Caco-2 (cell line): ENCODE data around the gene PIP4K2A. TPM values are rescaled to one million over a fixed set of nuclear protein-coding genes. Genes with fewer than 3 reads are reported as not detected.

Source experiments
- BruUV-seq: library from RNA; stranded (reverse); fragments of 400-500 nt; replicated peaks from 2 replicates; lab custom pipeline; 2021; lab: Mats Ljungman, UMichigan
- CTCF ChIA-PET: fragments of 300-600 bp; sonication (Branson Sonifier 250); formaldehyde crosslinking; loops from one replicate; lab custom pipeline; 2022; ENCODE audit warnings: antibody characterized with exemption; lab: Charles Lee
- POLR2A ChIA-PET: fragments of 300-600 bp; sonication (Branson Sonifier 250); formaldehyde crosslinking; loops from one replicate; lab custom pipeline; 2022; ENCODE audit warnings: antibody characterized with exemption; lab: Charles Lee
- DNase-seq, 2 experiments: peaks; one replicate each; pipeline versions ENCODE4 v3.0.0 to v3.0.0-alpha.2; 2020 to 2022
- H3K27me3 ChIP-seq: replicated peaks from 2 replicates; pipeline ENCODE4 v1.6.0; 2011; ENCODE audit warnings: low read length; ENCODE audit not compliant: control insufficient read depth, insufficient read depth
- H3K36me3 ChIP-seq: 2 replicates; pipeline ENCODE4 v1.5.1; 2011; ENCODE audit warnings: low read length; ENCODE audit not compliant: control insufficient read depth, insufficient read depth
- H3K4me1 ChIP-seq: fragments of 250-450 bp; sonication (Bioruptor Pico); 2 replicates; pipeline ENCODE4 v1.5.1; 2020; ENCODE audit warnings: mild to moderate bottlenecking
- H3K4me3 ChIP-seq: 2 replicates; pipeline ENCODE4 v1.5.1; 2011; ENCODE audit warnings: low read depth, mild to moderate bottlenecking, control low read depth, low read length
- H3K9me3 ChIP-seq: fragments of 250-450 bp; sonication (Bioruptor Pico); 2 replicates; pipeline ENCODE4 v1.5.1; 2020; ENCODE audit warnings: mild to moderate bottlenecking, moderate library complexity
- H3K27ac Mint-ChIP-seq: one replicate; pipeline ENCODE4 v1.8.0; 2022; ENCODE audit warnings: mixed read lengths; ENCODE audit not compliant: unreplicated experiment
- H3K27me3 Mint-ChIP-seq: one replicate; pipeline ENCODE4 v1.8.0; 2022; ENCODE audit warnings: mixed read lengths; ENCODE audit not compliant: insufficient read depth, unreplicated experiment
- H3K36me3 Mint-ChIP-seq: one replicate; pipeline ENCODE4 v1.8.0; 2022; ENCODE audit warnings: mild to moderate bottlenecking, mixed read lengths; ENCODE audit not compliant: insufficient read depth, unreplicated experiment
- H3K4me1 Mint-ChIP-seq: one replicate; pipeline ENCODE4 v1.8.0; 2022; ENCODE audit warnings: low read depth, mixed read lengths; ENCODE audit not compliant: unreplicated experiment
- H3K4me3 Mint-ChIP-seq: one replicate; pipeline ENCODE4 v1.8.0; 2022; ENCODE audit warnings: mild to moderate bottlenecking, moderate library complexity, mixed read lengths; ENCODE audit not compliant: unreplicated experiment
- H3K9me3 Mint-ChIP-seq: one replicate; pipeline ENCODE4 v1.8.0; 2022; ENCODE audit warnings: mixed read lengths; ENCODE audit not compliant: unreplicated experiment
- intact Hi-C: fragments of 100-400 bp; cut with micrococcal nuclease; formaldehyde crosslinking; loops from one replicate; pipeline ENCODE4 v1.10.0; 2022; ENCODE audit not compliant: unreplicated experiment
- total RNA-seq: library from RNA; stranded (reverse); gene quantifications from 2 replicates; pipeline ENCODE4 v1.2.3, GENCODE V29; 2022
- TF ChIP-seq, protein P1 (sequence below), 2 experiments: fragments of 200-600 bp in 1 of 2; IDR thresholded peaks; 1 replicate in 1 of 2; 2 replicates in 1 of 2; pipeline versions ENCODE4 v1.5.1 to v1.8.0; 2011 to 2022; ENCODE audit warnings: antibody characterized with exemption in 1 of 2, control low read depth in 1 of 2, inconsistent platforms in 1 of 2, low read depth in 1 of 2, low read length in 1 of 2, mild to moderate bottlenecking in 1 of 2, moderate library complexity in 1 of 2; ENCODE audit not compliant: insufficient read depth in 1 of 2, severe bottlenecking in 1 of 2, unreplicated experiment in 1 of 2

Gene PIP4K2A
- total RNA-seq, 1 experiment from 2014 or later: 26.9 TPM

DNA sequence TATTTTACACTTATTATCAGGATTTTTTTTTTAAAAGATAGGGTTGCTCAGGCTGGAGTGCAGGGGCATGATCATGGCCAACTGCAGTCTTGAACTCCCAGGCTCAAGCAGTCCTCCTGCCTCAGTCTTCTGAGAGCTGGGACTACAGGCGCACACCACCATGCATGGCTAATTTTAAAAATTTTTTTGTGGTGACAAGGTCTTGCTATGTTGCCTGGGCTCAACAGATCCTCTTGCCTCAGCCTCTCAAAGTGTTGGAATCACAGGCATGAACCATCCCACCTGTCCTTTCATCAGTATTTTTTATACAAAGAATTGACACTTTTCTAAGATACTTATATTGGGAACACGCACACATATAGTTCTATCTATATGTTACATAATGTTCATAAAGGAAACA is 99.3 kb downstream of the PIP4K2A start:
- no peaks in the 10 kb centered on the region for H3K27me3 ChIP-seq
- H3K4me3 ChIP-seq: no peak overlapping the region
- H3K4me1 Mint-ChIP-seq: peaks cover 52% of the 10 kb centered on the region
- intact Hi-C loops: loop anchor here (5.0 kb wide), 1 partner anchor 42 kb away; no protein-coding TSS in a partner anchor
- no peak overlapping the region for H3K4me3 Mint-ChIP-seq
- H3K36me3 Mint-ChIP-seq: peaks cover 21% of the 10 kb centered on the region
- TF ChIP-seq, protein P1, sequence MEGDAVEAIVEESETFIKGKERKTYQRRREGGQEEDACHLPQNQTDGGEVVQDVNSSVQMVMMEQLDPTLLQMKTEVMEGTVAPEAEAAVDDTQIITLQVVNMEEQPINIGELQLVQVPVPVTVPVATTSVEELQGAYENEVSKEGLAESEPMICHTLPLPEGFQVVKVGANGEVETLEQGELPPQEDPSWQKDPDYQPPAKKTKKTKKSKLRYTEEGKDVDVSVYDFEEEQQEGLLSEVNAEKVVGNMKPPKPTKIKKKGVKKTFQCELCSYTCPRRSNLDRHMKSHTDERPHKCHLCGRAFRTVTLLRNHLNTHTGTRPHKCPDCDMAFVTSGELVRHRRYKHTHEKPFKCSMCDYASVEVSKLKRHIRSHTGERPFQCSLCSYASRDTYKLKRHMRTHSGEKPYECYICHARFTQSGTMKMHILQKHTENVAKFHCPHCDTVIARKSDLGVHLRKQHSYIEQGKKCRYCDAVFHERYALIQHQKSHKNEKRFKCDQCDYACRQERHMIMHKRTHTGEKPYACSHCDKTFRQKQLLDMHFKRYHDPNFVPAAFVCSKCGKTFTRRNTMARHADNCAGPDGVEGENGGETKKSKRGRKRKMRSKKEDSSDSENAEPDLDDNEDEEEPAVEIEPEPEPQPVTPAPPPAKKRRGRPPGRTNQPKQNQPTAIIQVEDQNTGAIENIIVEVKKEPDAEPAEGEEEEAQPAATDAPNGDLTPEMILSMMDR (IDR thresholded peaks at IDR 0.05; ENCODE audit: insufficient read depth in 1 of 2, low read depth in 1 of 2, low read length in 1 of 2, severe bottlenecking in 1 of 2, unreplicated experiment in 1 of 2): no peak
- DNase-seq: no peak
- H3K27ac Mint-ChIP-seq: no peak overlapping the region
- no TSS peak for BruUV-seq
- ChIA-PET POLR2A (no interaction called here), CTCF (no interaction called here)
- peaks cover 5% of the 10 kb centered on the region for H3K9me3 Mint-ChIP-seq
- H3K9me3 ChIP-seq: no peaks in the 10 kb centered on the region
- H3K4me1 ChIP-seq: peaks cover 56% of the 10 kb centered on the region
- no peaks in the 10 kb centered on the region for H3K36me3 ChIP-seq
- H3K27me3 Mint-ChIP-seq: no peaks in the 10 kb centered on the region

DNA sequence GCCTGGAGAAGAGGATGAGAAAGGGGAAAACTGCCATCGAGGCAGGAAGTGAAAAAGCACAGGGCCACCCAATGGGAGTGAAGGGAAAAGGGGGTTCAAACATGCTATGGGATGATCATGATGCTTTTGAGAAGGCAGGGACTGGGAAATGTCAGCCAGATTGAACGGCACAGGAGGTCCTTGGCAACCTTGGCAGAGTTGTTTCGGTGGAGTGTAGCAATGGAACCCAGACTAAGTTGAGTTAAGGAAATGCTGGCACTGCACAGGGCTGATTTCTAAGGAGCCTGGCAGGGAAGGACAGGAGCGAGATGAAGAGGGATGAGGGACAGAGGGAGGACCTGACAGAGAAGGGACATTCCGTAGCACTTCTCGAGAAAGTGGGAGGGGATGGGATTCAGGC is 101.4 kb downstream of the PIP4K2A start:
- H3K4me1 ChIP-seq: peaks cover 37% of the 10 kb centered on the region
- no peak for DNase-seq
- Mint-ChIP-seq H3K27me3 (no peaks in the 10 kb centered on the region), H3K4me1 (peaks cover 48% of the 10 kb centered on the region), H3K4me3 (no peak overlapping the region), H3K27ac (peak overlapping the region; percentile 64), H3K9me3 (peaks cover 15% of the 10 kb centered on the region), H3K36me3 (peaks cover 30% of the 10 kb centered on the region)
- H3K36me3 ChIP-seq: no peaks in the 10 kb centered on the region
- H3K9me3 ChIP-seq: 0 out of 2 replicates have a peak, but pooled peaks cover 5% of the 10 kb centered on the region
- TF ChIP-seq, protein P1 (IDR thresholded peaks at IDR 0.05; ENCODE audit: insufficient read depth in 1 of 2, low read depth in 1 of 2, low read length in 1 of 2, severe bottlenecking in 1 of 2, unreplicated experiment in 1 of 2): no peak
- POLR2A ChIA-PET: no interaction called here
- H3K27me3 ChIP-seq: no peaks in the 10 kb centered on the region
- CTCF ChIA-PET: no interaction called here
- no TSS peak for BruUV-seq
- H3K4me3 ChIP-seq: no peak overlapping the region
- intact Hi-C loops: no loop called here

DNA sequence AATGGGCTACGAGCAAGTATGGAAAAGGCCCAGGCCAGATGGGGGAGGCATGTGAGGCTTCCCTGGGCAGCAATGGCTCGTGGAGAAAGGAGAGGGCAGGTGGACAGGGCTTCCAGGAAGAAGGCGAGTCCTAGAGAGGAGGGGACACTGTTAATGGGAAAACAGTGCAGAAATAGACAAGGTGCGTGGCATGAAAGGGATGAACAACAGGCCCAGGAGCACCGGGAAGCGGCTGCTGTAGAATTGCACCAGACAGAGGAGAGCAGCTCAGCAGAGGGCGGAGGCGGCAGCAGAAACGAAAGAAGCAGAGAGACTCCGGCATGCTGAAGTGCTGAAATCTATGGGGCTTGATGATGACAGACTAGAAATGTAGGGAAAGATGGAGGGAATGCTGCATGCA is 102.1 kb downstream of the PIP4K2A start:
- H3K4me3 Mint-ChIP-seq: no peak overlapping the region
- intact Hi-C loops: no loop called here
- BruUV-seq: no TSS peak
- ChIA-PET CTCF (no interaction called here), POLR2A (no interaction called here)
- peaks cover 19% of the 10 kb centered on the region for H3K9me3 Mint-ChIP-seq
- H3K9me3 ChIP-seq: 0 out of 2 replicates have a peak, but pooled peaks cover 5% of the 10 kb centered on the region
- TF ChIP-seq, protein P1 (IDR thresholded peaks at IDR 0.05; ENCODE audit: insufficient read depth in 1 of 2, low read depth in 1 of 2, low read length in 1 of 2, severe bottlenecking in 1 of 2, unreplicated experiment in 1 of 2): no peak
- H3K36me3 Mint-ChIP-seq: peaks cover 33% of the 10 kb centered on the region
- no peaks in the 10 kb centered on the region for H3K36me3 ChIP-seq
- H3K4me1 Mint-ChIP-seq: peaks cover 44% of the 10 kb centered on the region
- no peaks in the 10 kb centered on the region for H3K27me3 ChIP-seq
- no peaks in the 10 kb centered on the region for H3K27me3 Mint-ChIP-seq
- no peak for DNase-seq
- H3K4me3 ChIP-seq: no peak overlapping the region
- peaks cover 30% of the 10 kb centered on the region for H3K4me1 ChIP-seq
- H3K27ac Mint-ChIP-seq: no peak overlapping the region
